ENCODE measurements around the gene HES6. TPM values are rescaled to one million over a fixed set of nuclear protein-coding genes. Genes with fewer than 3 reads are reported as not detected.
A peak's percentile ranks its signal among the peaks of the same experiment; 100 is the strongest.

The HES6 gene, protein sequence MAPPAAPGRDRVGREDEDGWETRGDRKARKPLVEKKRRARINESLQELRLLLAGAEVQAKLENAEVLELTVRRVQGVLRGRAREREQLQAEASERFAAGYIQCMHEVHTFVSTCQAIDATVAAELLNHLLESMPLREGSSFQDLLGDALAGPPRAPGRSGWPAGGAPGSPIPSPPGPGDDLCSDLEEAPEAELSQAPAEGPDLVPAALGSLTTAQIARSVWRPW
- total RNA-seq (8.8 and 11.9 TPM in 2 replicates), polyA plus RNA-seq (6.6 and 11.2 TPM in 2 replicates)

DNA sequence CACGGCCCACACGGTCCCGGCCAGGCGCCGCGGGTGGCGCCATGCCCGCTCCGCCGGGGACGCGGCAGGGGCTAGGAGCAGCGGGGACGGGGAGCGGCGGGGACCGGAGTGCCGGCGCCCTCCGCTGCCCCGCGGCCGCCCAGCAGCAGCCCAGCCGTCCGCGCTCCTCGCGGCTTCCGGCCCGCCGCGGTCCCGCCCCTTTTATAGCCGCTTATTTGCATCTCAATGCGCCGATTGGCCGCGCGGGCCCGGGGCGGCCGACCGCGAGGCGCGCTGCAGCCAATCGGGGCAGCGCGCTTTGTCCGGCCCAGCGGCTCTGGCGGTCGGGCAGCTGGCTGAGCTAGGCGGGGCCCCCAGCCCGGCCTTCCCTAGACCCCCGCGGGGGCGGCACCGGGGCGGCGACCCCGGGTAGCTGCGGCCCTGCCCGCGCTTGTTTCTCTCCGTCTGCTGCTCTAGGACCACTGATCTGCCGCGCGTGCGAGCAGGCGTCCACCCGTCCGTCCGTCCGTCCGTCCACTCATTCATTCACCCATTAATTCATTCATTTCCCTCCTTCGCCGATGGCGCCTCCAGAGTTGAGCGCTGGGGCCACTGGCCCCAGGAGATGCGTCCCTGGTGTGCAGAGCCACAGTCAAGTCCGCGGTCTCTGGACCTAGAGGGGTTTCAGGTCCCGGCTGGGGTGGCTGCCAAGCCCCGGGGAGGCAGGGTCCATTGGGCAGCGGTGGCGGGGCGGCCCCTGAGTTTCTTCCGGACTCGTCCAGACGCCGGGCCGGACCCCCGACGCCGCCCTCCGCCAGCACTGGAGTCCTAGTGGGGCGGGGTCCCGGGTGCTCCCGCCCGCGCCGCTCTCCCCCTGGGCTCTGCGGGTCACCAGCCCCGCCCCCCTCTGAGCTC is at the start of gene HES6:
Gene HES6 (minus strand): TSS at position 176 of the 894 bp plus-strand sequence. CDS start 133 bp downstream, at position 43.
- H3K4me1 ChIP-seq (ENCODE audit: low read depth) = no peaks in the 10 kb centered on the region
- no peaks in the 10 kb centered on the region for H3K9me3 ChIP-seq (ENCODE audit: low read depth)
- H3K36me3 ChIP-seq = no peaks in the 10 kb centered on the region
- H3K4me3 ChIP-seq = peak within 1 kb of the TSS; percentile 97
- no peak for TF ChIP-seq CTCF (IDR thresholded peaks at IDR 0.05; ENCODE audit: low read depth, low read length)
- no peak within 1 kb of the TSS for H3K27ac ChIP-seq
- DNase-seq (ENCODE audit: low read depth in 1 of 2, low spot score in 1 of 2) = peak; percentile 88 to 96
- peaks cover 56% of the 10 kb centered on the region for H3K27me3 ChIP-seq

DNA sequence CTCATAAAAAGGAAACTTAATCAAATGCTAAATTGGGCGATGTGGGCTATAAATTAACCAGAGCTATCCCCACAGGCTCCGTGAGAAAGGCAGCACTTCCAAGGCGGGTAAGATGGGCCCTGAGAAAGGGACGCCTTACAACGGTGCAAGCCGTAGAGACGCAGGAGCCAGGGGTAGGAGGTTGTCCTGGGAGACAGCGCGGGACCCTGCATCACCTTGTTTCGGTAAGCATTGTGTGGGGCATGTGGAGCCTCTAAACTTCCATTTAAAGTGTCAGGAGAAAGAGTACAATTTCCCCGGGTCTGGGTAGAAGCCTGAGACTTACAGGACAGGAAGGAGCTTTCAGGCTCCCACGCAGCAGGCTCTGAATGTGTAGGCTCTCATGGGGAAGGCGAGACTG is 49.7 kb upstream of the HES6 start:
- Histone ChIP-seq H3K4me1 (ENCODE audit: low read depth) (peaks cover 11% of the 10 kb centered on the region), H3K27me3 (peaks cover under 1% of the 10 kb centered on the region), H3K36me3 (no peaks in the 10 kb centered on the region), H3K9me3 (ENCODE audit: low read depth) (no peaks in the 10 kb centered on the region), H3K4me3 (peak overlapping the region; percentile 50), H3K27ac (peak overlapping the region; percentile 7)
- peak in 1 of 2 donors; percentile 8 for DNase-seq (ENCODE audit: low read depth in 1 of 2, low spot score in 1 of 2)
- no peak for TF ChIP-seq CTCF (IDR thresholded peaks at IDR 0.05; ENCODE audit: low read depth, low read length)

GRCh38 chr2:238288650-238289573 is 49.1 kb upstream of the HES6 start:
- Histone ChIP-seq H3K4me1 (ENCODE audit: low read depth) (peaks cover 11% of the 10 kb centered on the region), H3K9me3 (ENCODE audit: low read depth) (no peaks in the 10 kb centered on the region), H3K36me3 (no peaks in the 10 kb centered on the region), H3K4me3 (peak overlapping the region; percentile 50), H3K27me3 (no peaks in the 10 kb centered on the region), H3K27ac (peak overlapping the region; percentile 61)
- peak; percentile 34 for TF ChIP-seq CTCF (IDR thresholded peaks at IDR 0.05; ENCODE audit: low read depth, low read length)
- DNase-seq (ENCODE audit: low read depth in 1 of 2, low spot score in 1 of 2) = peak; percentile 99

- Histone ChIP-seq H3K36me3 (no peaks in the 10 kb centered on the region), H3K27ac (peak within 1 kb of the TSS; percentile 61), H3K27me3 (no peaks in the 10 kb centered on the region), H3K4me1 (ENCODE audit: low read depth) (peaks cover 11% of the 10 kb centered on the region), H3K4me3 (peak within 1 kb of the TSS; percentile 50), H3K9me3 (ENCODE audit: low read depth) (no peaks in the 10 kb centered on the region)
- peak; percentile 16 for TF ChIP-seq CTCF (IDR thresholded peaks at IDR 0.05; ENCODE audit: low read depth, low read length)
- DNase-seq (ENCODE audit: low read depth in 1 of 2, low spot score in 1 of 2) = peak; percentile 78 to 81
Measured at GRCh38 chr2:238287737-238288649, 48.2 kb upstream of the HES6 start, which contains the start of gene PER2. Gene PER2, minus strand, starts transcription at chr2:238288610. Its CDS starts 10,674 bp downstream, at chr2:238277936.

Measured in cardiac muscle cell (in vitro differentiated cells and primary cell).